A549 (cell line): Measurements from ENCODE around the gene CADM2.

Source experiments
- BHLHE40 ChIP-seq: IDR thresholded peaks from 2 replicates; pipeline ENCODE4 v1.6.1; 2012; ENCODE audit warnings: low read depth, low read length, inconsistent platforms
- E2F6 ChIP-seq: IDR thresholded peaks from 2 replicates; pipeline ENCODE4 v1.6.1; 2012; ENCODE audit warnings: low read depth, borderline replicate concordance
- EHMT2 ChIP-seq: fragments of 200-600 bp; sonication (generic); IDR thresholded peaks from 2 replicates; pipeline ENCODE4 v1.6.1; 2016; ENCODE audit warnings: antibody characterized with exemption, low read depth, mild to moderate bottlenecking, moderate library complexity
- EP300 ChIP-seq, 2 experiments: fragments of >200 bp; sonication (Bioruptor Twin); formaldehyde crosslinking; IDR thresholded peaks; 2 replicates in 1 of 2; 3 replicates in 1 of 2; pipeline ENCODE4 v1.6.1; 2016 to 2017
- HOXA7 ChIP-seq: fragments of 250-450 bp; sonication (Bioruptor Pico); IDR thresholded peaks from 2 replicates; pipeline ENCODE4 v1.5.0; 2020; ENCODE audit warnings: mild to moderate bottlenecking, moderate library complexity
- MAFK ChIP-seq: fragments of 450-650 bp; IDR thresholded peaks from 2 replicates; pipeline ENCODE4 v1.6.1; 2014; ENCODE audit not compliant: partially characterized antibody
- MYC ChIP-seq: IDR thresholded peaks from 2 replicates; pipeline ENCODE4 v1.6.1; 2012; ENCODE audit warnings: mild to moderate bottlenecking, inconsistent platforms, low read length, improper control_type of control experiment, borderline replicate concordance
- PHF8 ChIP-seq: fragments of 200-600 bp; sonication (generic); IDR thresholded peaks from 2 replicates; pipeline ENCODE4 v1.6.1; 2016; ENCODE audit warnings: low read depth, mild to moderate bottlenecking, antibody characterized with exemption, moderate library complexity, borderline replicate concordance
- POLR2A ChIP-seq: IDR thresholded peaks from 2 replicates; pipeline ENCODE4 v1.6.1; 2012; ENCODE audit warnings: mild to moderate bottlenecking, low read length
- RAD21 ChIP-seq, 2 experiments: fragments of >200 bp in 1 of 2; sonication (Bioruptor Twin) in 1 of 2; formaldehyde crosslinking in 1 of 2; IDR thresholded peaks in 1 of 2; conservative IDR thresholded peaks in 1 of 2; 2 replicates in 1 of 2; 3 replicates in 1 of 2; pipeline ENCODE4 v1.6.1; 2012 to 2018; ENCODE audit warnings: inconsistent platforms in 1 of 2
- RCOR1 ChIP-seq: fragments of 150-350 bp; IDR thresholded peaks from 2 replicates; pipeline ENCODE4 v1.6.1; 2014; ENCODE audit warnings: antibody characterized with exemption, low read length, low read depth
- SMC3 ChIP-seq: fragments of >200 bp; sonication (Bioruptor Twin); formaldehyde crosslinking; IDR thresholded peaks from 3 replicates; pipeline ENCODE4 v1.6.1; 2018; ENCODE audit warnings: inconsistent platforms
- TF ChIP-seq, protein P1 (sequence below): fragments of >200 bp; sonication (Bioruptor Twin); formaldehyde crosslinking; IDR thresholded peaks from 3 replicates; pipeline ENCODE4 v1.5.1; 2016

- TF ChIP-seq, protein P1, sequence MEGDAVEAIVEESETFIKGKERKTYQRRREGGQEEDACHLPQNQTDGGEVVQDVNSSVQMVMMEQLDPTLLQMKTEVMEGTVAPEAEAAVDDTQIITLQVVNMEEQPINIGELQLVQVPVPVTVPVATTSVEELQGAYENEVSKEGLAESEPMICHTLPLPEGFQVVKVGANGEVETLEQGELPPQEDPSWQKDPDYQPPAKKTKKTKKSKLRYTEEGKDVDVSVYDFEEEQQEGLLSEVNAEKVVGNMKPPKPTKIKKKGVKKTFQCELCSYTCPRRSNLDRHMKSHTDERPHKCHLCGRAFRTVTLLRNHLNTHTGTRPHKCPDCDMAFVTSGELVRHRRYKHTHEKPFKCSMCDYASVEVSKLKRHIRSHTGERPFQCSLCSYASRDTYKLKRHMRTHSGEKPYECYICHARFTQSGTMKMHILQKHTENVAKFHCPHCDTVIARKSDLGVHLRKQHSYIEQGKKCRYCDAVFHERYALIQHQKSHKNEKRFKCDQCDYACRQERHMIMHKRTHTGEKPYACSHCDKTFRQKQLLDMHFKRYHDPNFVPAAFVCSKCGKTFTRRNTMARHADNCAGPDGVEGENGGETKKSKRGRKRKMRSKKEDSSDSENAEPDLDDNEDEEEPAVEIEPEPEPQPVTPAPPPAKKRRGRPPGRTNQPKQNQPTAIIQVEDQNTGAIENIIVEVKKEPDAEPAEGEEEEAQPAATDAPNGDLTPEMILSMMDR, result no peak
- no peak for TF ChIP-seq POLR2A
- TF ChIP-seq HOXA7 (CRISPR knock-in tag), result no peak
- no peak for TF ChIP-seq SMC3
- no peak for TF ChIP-seq MYC
- TF ChIP-seq RAD21 (conservative IDR thresholded peaks at IDR 0.05 in 1 of 2, IDR thresholded peaks at IDR 0.05 in 1 of 2), result no peak
- no peak for TF ChIP-seq EP300 (IDR thresholded peaks at IDR 0.05)
- TF ChIP-seq RCOR1, result no peak
- TF ChIP-seq PHF8, result no peak
- no peak for TF ChIP-seq BHLHE40
- no peak for TF ChIP-seq MAFK
- TF ChIP-seq E2F6, result no peak
- no peak for TF ChIP-seq EHMT2
Observed at GRCh38 chr3:85603378-85603777, 644.6 kb downstream of the CADM2 start.
